Osteoblast (primary cell): Measurements from ENCODE around the gene KICS2. TPM values are rescaled to one million over a fixed set of nuclear protein-coding genes. Genes with fewer than 3 reads are reported as not detected.

Experiments
- DNase-seq: peaks from one replicate; pipeline ENCODE4 v3.0.0; 2011; ENCODE audit warnings: low spot score, mixed read lengths; ENCODE audit not compliant: insufficient read length; ENCODE audit errors: missing footprints
- H2AFZ ChIP-seq: 2 replicates; pipeline ENCODE4 v1.6.0; 2011; ENCODE audit warnings: mild to moderate bottlenecking, low read length
- H3K27ac ChIP-seq: 2 replicates; pipeline ENCODE4 v1.5.1; 2011; ENCODE audit warnings: mild to moderate bottlenecking, low read depth, low read length, moderate library complexity
- H3K27me3 ChIP-seq: 2 replicates; pipeline ENCODE4 v1.6.0; 2012; ENCODE audit warnings: mild to moderate bottlenecking, control low read depth, inconsistent platforms, low read length, moderate library complexity; ENCODE audit not compliant: insufficient read depth
- H3K36me3 ChIP-seq: 2 replicates; pipeline ENCODE4 v1.5.1; 2011; ENCODE audit warnings: mild to moderate bottlenecking, low read length, control low read depth, moderate library complexity; ENCODE audit not compliant: insufficient read depth
- H3K4me1 ChIP-seq: 2 replicates; pipeline ENCODE4 v1.5.1; 2011; ENCODE audit warnings: mild to moderate bottlenecking, low read length, control low read depth, moderate library complexity; ENCODE audit not compliant: insufficient read depth
- H3K4me2 ChIP-seq: 2 replicates; pipeline ENCODE4 v1.6.0; 2011; ENCODE audit warnings: mild to moderate bottlenecking, low read length; ENCODE audit not compliant: insufficient read depth
- H3K4me3 ChIP-seq: fragments of 200-600 bp; sonication (generic); 3 replicates; pipeline ENCODE4 v1.5.1; 2012; ENCODE audit warnings: mild to moderate bottlenecking, low read length, inconsistent platforms; ENCODE audit not compliant: insufficient read depth
- H3K79me2 ChIP-seq: 2 replicates; pipeline ENCODE4 v1.6.0; 2012; ENCODE audit warnings: mild to moderate bottlenecking, low read length, control low read depth, inconsistent platforms; ENCODE audit not compliant: insufficient read depth
- H3K9me3 ChIP-seq: 2 replicates; pipeline ENCODE4 v1.5.1; 2011; ENCODE audit warnings: low read depth, low read length, control low read depth
- H4K20me1 ChIP-seq: 2 replicates; pipeline ENCODE4 v1.6.0; 2012; ENCODE audit warnings: mild to moderate bottlenecking, low read length, control low read depth; ENCODE audit not compliant: insufficient read depth
- total RNA-seq: library from RNA; depleted of rRNA; stranded (reverse); fragments of >200 nt; gene quantifications from 2 replicates; pipeline ENCODE4 v1.2.3, GENCODE V29; 2012
- TF ChIP-seq, protein P1 (sequence below): IDR thresholded peaks from 2 replicates; pipeline ENCODE4 v1.5.1; 2011; ENCODE audit warnings: mild to moderate bottlenecking, low read depth, low read length, moderate library complexity; ENCODE audit errors: extremely low read depth

The KICS2 gene
- total RNA-seq, 1 donor: 5.4 TPM

GRCh38 chr12:64265839-64266238 lies 43.7 kb upstream of the KICS2 start:
- Histone ChIP-seq H3K27me3 (no peaks in the 10 kb centered on the region), H3K79me2 (no peaks in the 10 kb centered on the region), H4K20me1 (no peaks in the 10 kb centered on the region), H3K4me3 (no peak overlapping the region), H3K27ac (no peak overlapping the region), H3K36me3 (no peaks in the 10 kb centered on the region), H2AFZ (no peak overlapping the region), H3K4me2 (no peak overlapping the region), H3K4me1 (no peaks in the 10 kb centered on the region), H3K9me3 (no peaks in the 10 kb centered on the region)
- DNase-seq: no peak
- TF ChIP-seq, protein P1, sequence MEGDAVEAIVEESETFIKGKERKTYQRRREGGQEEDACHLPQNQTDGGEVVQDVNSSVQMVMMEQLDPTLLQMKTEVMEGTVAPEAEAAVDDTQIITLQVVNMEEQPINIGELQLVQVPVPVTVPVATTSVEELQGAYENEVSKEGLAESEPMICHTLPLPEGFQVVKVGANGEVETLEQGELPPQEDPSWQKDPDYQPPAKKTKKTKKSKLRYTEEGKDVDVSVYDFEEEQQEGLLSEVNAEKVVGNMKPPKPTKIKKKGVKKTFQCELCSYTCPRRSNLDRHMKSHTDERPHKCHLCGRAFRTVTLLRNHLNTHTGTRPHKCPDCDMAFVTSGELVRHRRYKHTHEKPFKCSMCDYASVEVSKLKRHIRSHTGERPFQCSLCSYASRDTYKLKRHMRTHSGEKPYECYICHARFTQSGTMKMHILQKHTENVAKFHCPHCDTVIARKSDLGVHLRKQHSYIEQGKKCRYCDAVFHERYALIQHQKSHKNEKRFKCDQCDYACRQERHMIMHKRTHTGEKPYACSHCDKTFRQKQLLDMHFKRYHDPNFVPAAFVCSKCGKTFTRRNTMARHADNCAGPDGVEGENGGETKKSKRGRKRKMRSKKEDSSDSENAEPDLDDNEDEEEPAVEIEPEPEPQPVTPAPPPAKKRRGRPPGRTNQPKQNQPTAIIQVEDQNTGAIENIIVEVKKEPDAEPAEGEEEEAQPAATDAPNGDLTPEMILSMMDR: no peak

GRCh38 chr12:64261813-64262212 lies 39.7 kb upstream of the KICS2 start:
- H3K27me3 ChIP-seq: no peaks in the 10 kb centered on the region
- TF ChIP-seq, protein P1: no peak
- H3K4me3 ChIP-seq: no peak overlapping the region
- H3K27ac ChIP-seq: no peak overlapping the region
- no peak overlapping the region for H3K4me2 ChIP-seq
- no peaks in the 10 kb centered on the region for H3K4me1 ChIP-seq
- H3K79me2 ChIP-seq: no peaks in the 10 kb centered on the region
- DNase-seq: no peak
- H3K36me3 ChIP-seq: no peaks in the 10 kb centered on the region
- no peaks in the 10 kb centered on the region for H3K9me3 ChIP-seq
- H2AFZ ChIP-seq: no peak overlapping the region
- no peaks in the 10 kb centered on the region for H4K20me1 ChIP-seq

GRCh38 chr12:64258576-64258975 lies 36.5 kb upstream of the KICS2 start:
- no peak for DNase-seq
- no peak overlapping the region for H3K4me2 ChIP-seq
- no peak overlapping the region for H3K4me3 ChIP-seq
- no peaks in the 10 kb centered on the region for H3K36me3 ChIP-seq
- no peaks in the 10 kb centered on the region for H3K79me2 ChIP-seq
- no peak overlapping the region for H2AFZ ChIP-seq
- TF ChIP-seq, protein P1: no peak
- no peaks in the 10 kb centered on the region for H3K9me3 ChIP-seq
- no peaks in the 10 kb centered on the region for H4K20me1 ChIP-seq
- H3K27ac ChIP-seq: no peak overlapping the region
- no peaks in the 10 kb centered on the region for H3K27me3 ChIP-seq
- H3K4me1 ChIP-seq: no peaks in the 10 kb centered on the region

DNA sequence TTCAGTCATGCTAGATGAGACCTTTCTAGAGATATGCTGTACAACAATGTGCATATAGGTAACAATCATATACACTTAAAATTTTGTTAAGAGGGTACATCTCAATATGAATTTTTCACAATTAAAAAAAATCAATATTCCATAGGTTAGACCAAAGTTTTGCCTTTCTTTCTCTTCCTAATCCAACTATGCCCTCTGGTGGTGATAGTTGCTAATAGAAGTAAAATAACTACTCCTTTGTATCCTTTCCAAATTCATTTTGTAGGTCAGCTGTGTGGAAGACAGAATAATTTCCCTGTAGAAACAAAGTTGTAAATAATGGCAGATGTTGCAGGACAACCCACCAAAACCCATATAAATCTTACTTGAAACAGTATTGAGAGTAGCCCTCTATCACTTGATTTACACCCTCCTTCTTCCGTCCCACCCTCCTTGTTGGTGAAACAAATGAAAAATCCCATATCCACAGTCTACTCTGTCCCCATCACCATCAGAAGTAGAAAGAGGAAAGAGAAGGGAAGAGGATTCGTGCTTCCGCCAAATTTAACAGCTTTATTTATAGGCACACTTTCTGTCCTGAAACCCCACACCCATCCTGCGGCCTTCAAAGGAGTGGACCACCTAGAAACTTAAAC lies 34.2 kb upstream of the KICS2 start:
- H3K9me3 ChIP-seq: no peaks in the 10 kb centered on the region
- no peaks in the 10 kb centered on the region for H3K27me3 ChIP-seq
- H4K20me1 ChIP-seq: no peaks in the 10 kb centered on the region
- peak overlapping the region; percentile 56 for H3K4me2 ChIP-seq
- peaks cover 12% of the 10 kb centered on the region for H3K4me1 ChIP-seq
- no peaks in the 10 kb centered on the region for H3K36me3 ChIP-seq
- H2AFZ ChIP-seq: peak overlapping the region; percentile 50
- no peaks in the 10 kb centered on the region for H3K79me2 ChIP-seq
- TF ChIP-seq, protein P1: peak; percentile 67
- H3K27ac ChIP-seq: no peak overlapping the region
- peak overlapping the region; percentile 6 for H3K4me3 ChIP-seq
- DNase-seq: peak; percentile 78
